Activated T-helper 2 cell treated with anti-CD3 and anti-CD28 coated beads, Interferon-gamma antibody, Interleukin-2, Interleukin-4, amounts not matched to agents 10 μg/mL and 5 μg/mL and 100 μg/mL, durations not matched to agents 14 hours and 24 hours and 36 hours (primary cell): ENCODE measurements around the gene RALGAPA1. TPM values are rescaled to one million over a fixed set of nuclear protein-coding genes. Genes with fewer than 3 reads are reported as not detected.
"Not testable (repeated sequence)": the region's sequence is repeated elsewhere in the genome, so short reads cannot be mapped to it uniquely, and the experiment has no call there.

Source experiments
- DNase-seq: peaks from one replicate; pipeline ENCODE4 v3.0.0; 2021; ENCODE audit warnings: low spot score
- H3K27ac Mint-ChIP-seq: one replicate; pipeline ENCODE4 v1.8.0; 2021; ENCODE audit warnings: mixed read lengths
- H3K27me3 Mint-ChIP-seq: one replicate; pipeline ENCODE4 v1.8.0; 2021; ENCODE audit warnings: low read depth, mixed read lengths
- H3K36me3 Mint-ChIP-seq: one replicate; pipeline ENCODE4 v1.8.0; 2021; ENCODE audit warnings: low read depth, mixed read lengths
- H3K4me1 Mint-ChIP-seq: one replicate; pipeline ENCODE4 v1.8.0; 2021; ENCODE audit warnings: low read depth, mixed read lengths
- H3K4me3 Mint-ChIP-seq: one replicate; pipeline ENCODE4 v1.8.0; 2021; ENCODE audit warnings: low read depth, mild to moderate bottlenecking, moderate library complexity, mixed read lengths
- H3K9me3 Mint-ChIP-seq: one replicate; pipeline ENCODE4 v1.8.0; 2021; ENCODE audit warnings: mixed read lengths
- intact Hi-C: fragments of 100-400 bp; cut with micrococcal nuclease; formaldehyde crosslinking; loops from one replicate; pipeline ENCODE4 v1.15.1; 2023
- total RNA-seq: library from RNA; stranded (reverse); gene quantifications from 2 replicates; pipeline ENCODE4 v1.2.3, GENCODE V29; 2022

Gene RALGAPA1
- total RNA-seq, 1 donor from 2014 or later = 34.7 TPM

DNA sequence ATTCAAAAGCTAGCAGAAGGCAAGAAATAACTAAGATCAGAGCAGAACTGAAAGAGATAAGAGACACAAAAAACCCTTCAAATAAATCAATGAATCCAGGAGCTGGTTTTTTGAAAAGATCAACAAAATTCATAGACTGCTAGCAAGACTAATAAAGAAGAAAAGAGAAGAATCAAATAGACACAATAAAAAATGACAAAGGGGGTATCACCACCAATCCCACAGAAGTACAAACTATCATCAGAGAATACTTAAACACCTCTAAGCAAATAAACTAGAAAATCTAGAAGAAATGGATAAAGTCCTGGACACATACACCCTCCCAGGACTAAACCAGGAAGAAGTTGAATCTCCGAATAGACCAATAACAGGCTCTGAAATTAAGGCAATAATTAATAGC, 189.6 kb downstream of the RALGAPA1 start:
- H3K9me3 Mint-ChIP-seq = peaks cover 15% of the 10 kb centered on the region

GRCh38 chr14:35617500-35617899, 191.6 kb downstream of the RALGAPA1 start:
- intact Hi-C loops = no loop called here
- Mint-ChIP-seq H3K36me3 (peaks cover 23% of the 10 kb centered on the region), H3K27ac (no peak overlapping the region), H3K27me3 (no peaks in the 10 kb centered on the region), H3K9me3 (peaks cover 15% of the 10 kb centered on the region), H3K4me3 (no peak overlapping the region), H3K4me1 (no peaks in the 10 kb centered on the region)
- DNase-seq = no peak

More for the DNA sequence above, 189.6 kb downstream of the RALGAPA1 start:
- H3K4me1 Mint-ChIP-seq, H3K4me3 Mint-ChIP-seq, H3K27ac Mint-ChIP-seq, DNase-seq, intact Hi-C loops, H3K27me3 Mint-ChIP-seq: not testable (repeated sequence)
- peaks cover 33% of the 10 kb centered on the region for H3K36me3 Mint-ChIP-seq

DNA sequence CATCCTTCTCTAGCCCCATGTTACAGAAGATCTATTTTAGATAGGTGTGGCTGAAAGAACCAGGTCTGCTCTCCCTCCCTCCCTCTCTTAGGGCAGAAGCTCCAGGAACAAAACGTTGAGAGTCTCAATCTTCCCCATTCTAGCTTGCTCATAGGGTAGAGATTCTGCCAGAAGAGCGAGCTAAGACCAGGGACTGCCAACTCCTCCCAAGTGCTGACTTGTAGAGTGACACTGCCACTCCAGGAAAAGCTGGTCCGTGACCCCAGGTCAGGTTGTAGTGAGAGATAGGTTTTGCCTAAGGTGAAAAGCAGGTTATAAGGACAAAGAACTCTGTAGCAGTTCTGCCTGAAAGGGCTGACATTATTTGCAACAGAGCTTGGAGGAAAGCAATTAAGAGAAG, 201.7 kb downstream of the RALGAPA1 start:
- H3K9me3 Mint-ChIP-seq = peaks cover 3% of the 10 kb centered on the region
- peaks cover 34% of the 10 kb centered on the region for H3K36me3 Mint-ChIP-seq
- intact Hi-C loops = no loop called here
- no peak overlapping the region for H3K27ac Mint-ChIP-seq
- H3K4me3 Mint-ChIP-seq = no peak overlapping the region
- no peaks in the 10 kb centered on the region for H3K4me1 Mint-ChIP-seq
- DNase-seq = no peak
- no peaks in the 10 kb centered on the region for H3K27me3 Mint-ChIP-seq

- DNase-seq = no peak
- Mint-ChIP-seq H3K4me3 (no peak overlapping the region), H3K27me3 (no peaks in the 10 kb centered on the region), H3K9me3 (peaks cover 6% of the 10 kb centered on the region), H3K27ac (no peak overlapping the region), H3K4me1 (no peaks in the 10 kb centered on the region), H3K36me3 (peaks cover 39% of the 10 kb centered on the region)
- intact Hi-C loops = no loop called here
Measured at GRCh38 chr14:35600253-35600652, 208.8 kb downstream of the RALGAPA1 start.

DNA sequence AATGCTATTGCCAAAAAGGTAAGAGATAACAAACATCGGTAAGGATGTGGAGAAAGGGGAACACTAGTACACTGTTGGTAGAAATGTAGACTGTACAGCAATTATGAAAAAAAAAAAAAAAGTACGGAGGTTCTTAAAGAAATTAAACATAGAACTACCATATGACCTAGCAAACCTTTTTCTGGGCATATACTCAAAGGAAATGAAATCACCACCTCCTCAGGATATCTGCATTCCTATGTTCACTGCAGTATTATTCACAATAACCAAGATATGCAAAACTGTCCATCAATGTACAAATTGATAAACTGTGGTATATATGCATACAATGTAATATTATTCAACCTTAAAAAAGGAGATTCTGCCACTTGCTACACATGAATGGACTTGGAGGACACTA, 214.5 kb downstream of the RALGAPA1 start:
- H3K27me3 Mint-ChIP-seq = no peaks in the 10 kb centered on the region
- H3K36me3 Mint-ChIP-seq = peaks cover 8% of the 10 kb centered on the region
- no peak for DNase-seq
- intact Hi-C loops = no loop called here
- no peaks in the 10 kb centered on the region for H3K9me3 Mint-ChIP-seq
- H3K27ac Mint-ChIP-seq = no peak overlapping the region
- H3K4me3 Mint-ChIP-seq = no peak overlapping the region
- H3K4me1 Mint-ChIP-seq = no peaks in the 10 kb centered on the region

GRCh38 chr14:35587373-35587772, 221.7 kb downstream of the RALGAPA1 start:
- DNase-seq, H3K27me3 Mint-ChIP-seq, H3K4me1 Mint-ChIP-seq, intact Hi-C loops, H3K27ac Mint-ChIP-seq, H3K9me3 Mint-ChIP-seq, H3K4me3 Mint-ChIP-seq: not testable (repeated sequence)
- peaks cover 24% of the 10 kb centered on the region for H3K36me3 Mint-ChIP-seq

DNA sequence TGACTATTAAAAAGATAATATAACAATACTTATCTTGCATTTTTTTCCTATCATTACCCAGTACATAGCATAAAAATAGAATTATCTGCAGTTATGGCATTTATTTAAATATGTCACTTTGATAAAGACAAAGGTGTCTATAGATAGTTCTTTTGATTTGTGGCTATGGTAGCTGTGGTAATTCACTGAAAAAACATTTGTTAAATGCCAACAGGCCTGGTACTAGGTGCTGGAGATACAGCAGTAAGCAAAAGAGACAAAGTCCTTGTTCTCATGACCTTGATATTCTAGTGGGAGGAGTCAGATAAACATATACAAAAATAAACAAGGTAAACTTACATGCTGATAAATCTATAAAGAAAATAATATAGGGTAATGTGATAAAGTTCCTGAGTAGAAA, 230.5 kb downstream of the RALGAPA1 start:
- intact Hi-C loops = no loop called here
- peaks cover 4% of the 10 kb centered on the region for H3K36me3 Mint-ChIP-seq
- no peak overlapping the region for H3K4me3 Mint-ChIP-seq
- no peak for DNase-seq
- H3K4me1 Mint-ChIP-seq = peaks cover 3% of the 10 kb centered on the region
- H3K27ac Mint-ChIP-seq = no peak overlapping the region
- no peaks in the 10 kb centered on the region for H3K27me3 Mint-ChIP-seq
- no peaks in the 10 kb centered on the region for H3K9me3 Mint-ChIP-seq

DNA sequence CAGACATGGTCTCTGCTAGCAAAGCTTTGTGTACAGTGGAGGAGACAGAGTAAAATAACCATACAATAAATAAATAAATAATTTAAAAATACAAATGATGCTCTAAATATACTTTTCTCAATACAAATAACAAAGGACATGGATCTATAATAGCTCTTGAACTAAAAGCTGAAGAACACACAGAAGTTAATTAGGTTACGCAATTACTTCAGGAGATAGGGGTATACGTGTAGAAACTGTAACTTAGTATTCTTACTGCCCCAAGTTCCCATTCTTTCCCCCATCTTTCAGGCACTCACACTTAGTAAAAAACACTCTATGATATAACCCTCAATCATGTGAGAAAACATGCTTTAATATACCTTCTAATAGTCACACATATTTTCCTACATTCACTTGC, 231.0 kb downstream of the RALGAPA1 start:
- H3K9me3 Mint-ChIP-seq = no peaks in the 10 kb centered on the region
- no peak overlapping the region for H3K27ac Mint-ChIP-seq
- H3K4me3 Mint-ChIP-seq = no peak overlapping the region
- peaks cover 4% of the 10 kb centered on the region for H3K36me3 Mint-ChIP-seq
- no peak for DNase-seq
- intact Hi-C loops = no loop called here
- H3K27me3 Mint-ChIP-seq = no peaks in the 10 kb centered on the region
- H3K4me1 Mint-ChIP-seq = peaks cover 3% of the 10 kb centered on the region

GRCh38 chr14:35576856-35577255, 232.2 kb downstream of the RALGAPA1 start:
- H3K27ac Mint-ChIP-seq = no peak overlapping the region
- H3K4me3 Mint-ChIP-seq = no peak overlapping the region
- H3K4me1 Mint-ChIP-seq = peaks cover 3% of the 10 kb centered on the region
- no peak for DNase-seq
- intact Hi-C loops = no loop called here
- no peaks in the 10 kb centered on the region for H3K27me3 Mint-ChIP-seq
- H3K36me3 Mint-ChIP-seq = no peaks in the 10 kb centered on the region
- no peaks in the 10 kb centered on the region for H3K9me3 Mint-ChIP-seq

- H3K36me3 Mint-ChIP-seq = no peaks in the 10 kb centered on the region
- no peak overlapping the region for H3K4me3 Mint-ChIP-seq
- H3K27me3 Mint-ChIP-seq = no peaks in the 10 kb centered on the region
- H3K27ac Mint-ChIP-seq = no peak overlapping the region
- DNase-seq = no peak
- H3K9me3 Mint-ChIP-seq = no peaks in the 10 kb centered on the region
- intact Hi-C loops = no loop called here
- peaks cover 3% of the 10 kb centered on the region for H3K4me1 Mint-ChIP-seq
Measured at GRCh38 chr14:35576260-35576659, 232.8 kb downstream of the RALGAPA1 start.

- H3K27me3 Mint-ChIP-seq = no peaks in the 10 kb centered on the region
- intact Hi-C loops = no loop called here
- DNase-seq = no peak
Measured at GRCh38 chr14:35573911-35574310, 235.2 kb downstream of the RALGAPA1 start.

DNA sequence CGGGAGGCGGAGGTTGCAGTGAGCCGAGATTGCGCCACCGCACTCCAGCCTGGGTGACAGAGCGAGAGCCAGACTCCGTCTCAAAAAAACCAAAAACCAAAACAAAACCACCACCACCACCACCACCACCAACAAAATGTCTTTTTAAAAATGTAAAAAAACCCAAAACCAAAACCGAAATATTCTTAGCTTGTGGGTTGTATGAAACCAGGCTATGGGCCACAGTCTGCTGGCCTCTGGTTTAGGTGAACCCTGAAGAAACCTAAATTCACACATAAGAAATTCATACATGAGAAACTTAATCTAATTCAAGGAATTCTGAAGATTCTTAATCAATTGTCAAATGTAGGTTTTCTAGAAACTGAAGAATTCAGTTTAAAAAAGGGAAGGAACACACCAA, 237.5 kb downstream of the RALGAPA1 start:
- Mint-ChIP-seq H3K36me3 (no peaks in the 10 kb centered on the region), H3K27ac (no peak overlapping the region), H3K27me3 (no peaks in the 10 kb centered on the region), H3K4me1 (no peaks in the 10 kb centered on the region), H3K4me3 (no peak overlapping the region), H3K9me3 (no peaks in the 10 kb centered on the region)
- intact Hi-C loops = no loop called here
- DNase-seq = no peak

More at GRCh38 chr14:35573911-35574310, 235.2 kb downstream of the RALGAPA1 start:
- no peak overlapping the region for H3K4me3 Mint-ChIP-seq
- no peaks in the 10 kb centered on the region for H3K36me3 Mint-ChIP-seq
- no peak overlapping the region for H3K27ac Mint-ChIP-seq
- H3K9me3 Mint-ChIP-seq = no peaks in the 10 kb centered on the region
- no peaks in the 10 kb centered on the region for H3K4me1 Mint-ChIP-seq

GRCh38 chr14:35565871-35566464, 243.1 kb downstream of the RALGAPA1 start:
- DNase-seq = no peak
- no peak overlapping the region for H3K4me3 Mint-ChIP-seq
- no peak overlapping the region for H3K27ac Mint-ChIP-seq
- H3K4me1 Mint-ChIP-seq = no peaks in the 10 kb centered on the region
- intact Hi-C loops = no loop called here
- H3K9me3 Mint-ChIP-seq = no peaks in the 10 kb centered on the region
- no peaks in the 10 kb centered on the region for H3K27me3 Mint-ChIP-seq
- H3K36me3 Mint-ChIP-seq = no peaks in the 10 kb centered on the region

GRCh38 chr14:35558680-35559079, 250.4 kb downstream of the RALGAPA1 start:
- intact Hi-C loops = no loop called here
- no peak for DNase-seq
- Mint-ChIP-seq H3K27ac (no peak overlapping the region), H3K36me3 (no peaks in the 10 kb centered on the region), H3K4me3 (no peak overlapping the region), H3K27me3 (no peaks in the 10 kb centered on the region), H3K9me3 (no peaks in the 10 kb centered on the region), H3K4me1 (no peaks in the 10 kb centered on the region)
